H1 (cell line): Measurements from ENCODE around the gene ZNF629. TPM values are rescaled to one million over a fixed set of nuclear protein-coding genes. Genes with fewer than 3 reads are reported as not detected.

Source experiments
- CTCF ChIA-PET: fragments of 300-600 bp; sonication (Branson Sonifier 250); formaldehyde crosslinking; loops from one replicate; lab custom pipeline; 2021; ENCODE audit not compliant: partially characterized antibody; lab: Charles Lee
- POLR2A ChIA-PET: fragments of 300-600 bp; sonication (Branson Sonifier 250); formaldehyde crosslinking; loops from one replicate; lab custom pipeline; 2021; ENCODE audit warnings: inconsistent platforms; ENCODE audit not compliant: partially characterized antibody; lab: Charles Lee
- DNase-seq, 2 experiments: peaks; one replicate each; pipeline versions ENCODE4 v3.0.0 to v3.0.0-alpha.2; 2010 to 2022; ENCODE audit warnings: low spot score in 2 of 2, low read depth in 1 of 2, mixed read lengths in 1 of 2
- FAIRE-seq: peaks from 2 replicates; lab custom pipeline; 2011; peaks lifted over from hg19 to GRCh38; lab: Jason Lieb, UNC
- H2AFZ ChIP-seq: 2 replicates; pipeline ENCODE4 v1.8.1; 2012; ENCODE audit warnings: low read length, inconsistent platforms
- H2AK5ac ChIP-seq: 2 replicates; pipeline ENCODE4 v1.6.1; 2013; ENCODE audit warnings: low read depth, low read length
- H2BK120ac ChIP-seq: replicated peaks from 2 replicates; pipeline ENCODE3; 2013; ENCODE audit warnings: low read depth, low read length, inconsistent platforms
- H2BK12ac ChIP-seq: 2 replicates; pipeline ENCODE4 v1.6.1; 2013; ENCODE audit warnings: low read depth, low read length
- H2BK15ac ChIP-seq: 2 replicates; pipeline ENCODE4 v1.6.1; 2013; ENCODE audit warnings: low read length
- H2BK20ac ChIP-seq: 2 replicates; pipeline ENCODE4 v1.6.1; 2013; ENCODE audit warnings: low read length
- H2BK5ac ChIP-seq: 2 replicates; pipeline ENCODE4 v1.6.1; 2013; ENCODE audit warnings: low read depth, low read length
- H3K14ac ChIP-seq: 2 replicates; pipeline ENCODE4 v1.6.1; 2013; ENCODE audit warnings: inconsistent platforms; ENCODE audit not compliant: insufficient read length
- H3K18ac ChIP-seq: 2 replicates; pipeline ENCODE4 v1.6.1; 2013; ENCODE audit warnings: low read length; ENCODE audit errors: extremely low read depth
- H3K23ac ChIP-seq: 2 replicates; pipeline ENCODE4 v1.6.1; 2013; ENCODE audit warnings: inconsistent platforms; ENCODE audit not compliant: insufficient read length
- H3K23me2 ChIP-seq: 2 replicates; pipeline ENCODE4 v1.6.1; 2013; ENCODE audit warnings: low read depth, low read length
- H3K27ac ChIP-seq: 2 replicates; pipeline ENCODE4 v1.6.1; 2011; ENCODE audit warnings: low read depth, low read length, inconsistent platforms
- H3K27me3 ChIP-seq, 4 experiments: replicated peaks in 1 of 4; 1 replicate in 1 of 4; 2 replicates in 3 of 4; pipeline versions ENCODE4 v1.6.1 to v1.8.1; 2011 to 2013; ENCODE audit warnings: low read length in 3 of 4, mild to moderate bottlenecking in 3 of 4, inconsistent platforms in 2 of 4, mixed read lengths in 2 of 4, moderate library complexity in 1 of 4; ENCODE audit not compliant: control insufficient read depth in 3 of 4, insufficient read depth in 3 of 4; ENCODE audit errors: extremely low read depth in 1 of 4
- H3K36me3 ChIP-seq, 4 experiments: 2 replicates each; pipeline versions ENCODE4 v1.6.1 to v1.8.1; 2011 to 2013; ENCODE audit warnings: mild to moderate bottlenecking in 4 of 4, low read length in 3 of 4, moderate library complexity in 2 of 4, control low read depth in 1 of 4, inconsistent platforms in 1 of 4; ENCODE audit not compliant: insufficient read depth in 4 of 4, control insufficient read depth in 2 of 4
- H3K4ac ChIP-seq: replicated peaks from 2 replicates; pipeline ENCODE3; 2013; ENCODE audit warnings: low read length, low read depth, mixed read lengths, inconsistent platforms; ENCODE audit not compliant: insufficient read length
- H3K4me1 ChIP-seq, 4 experiments: replicated peaks in 1 of 4; 1 replicate in 1 of 4; 2 replicates in 3 of 4; pipeline versions ENCODE4 v1.6.1 to v1.8.1; 2011 to 2013; ENCODE audit warnings: low read length in 3 of 4, inconsistent platforms in 2 of 4, mixed read lengths in 1 of 4; ENCODE audit not compliant: insufficient read depth in 4 of 4, control insufficient read depth in 3 of 4
- H3K4me2 ChIP-seq, 2 experiments: 2 replicates each; pipeline versions ENCODE4 v1.6.1 to v1.8.1; 2011 to 2013; ENCODE audit warnings: low read depth in 2 of 2, low read length in 2 of 2, control low read depth in 1 of 2, inconsistent platforms in 1 of 2, mild to moderate bottlenecking in 1 of 2; ENCODE audit not compliant: insufficient read depth in 1 of 2
- H3K4me3 ChIP-seq, 4 experiments: fragments of 200-600, 300-600 bp in 1 of 4; sonication (generic), shearing (Covaris generic), sonication (Bioruptor Twin) in 1 of 4; 2 replicates each; pipeline versions ENCODE4 v1.5.1 to v1.8.1; 2011 to 2016; ENCODE audit warnings: low read length in 4 of 4, low read depth in 3 of 4, control low read depth in 2 of 4, inconsistent platforms in 2 of 4, mild to moderate bottlenecking in 2 of 4, mixed read lengths in 1 of 4, moderate library complexity in 1 of 4; ENCODE audit not compliant: insufficient read depth in 2 of 4; ENCODE audit errors: extremely low read depth in 1 of 4
- H3K56ac ChIP-seq: replicated peaks from 2 replicates; pipeline ENCODE3; 2013; ENCODE audit warnings: low read depth, mild to moderate bottlenecking, mixed read lengths, low read length, inconsistent platforms; ENCODE audit not compliant: insufficient read length
- H3K79me1 ChIP-seq: 2 replicates; pipeline ENCODE4 v1.6.1; 2013; ENCODE audit warnings: low read depth, low read length, control low read depth
- H3K79me2 ChIP-seq, 2 experiments: 2 replicates each; pipeline versions ENCODE4 v1.6.1 to v1.8.1; 2012 to 2013; ENCODE audit warnings: low read length in 2 of 2, mild to moderate bottlenecking in 2 of 2, inconsistent platforms in 1 of 2; ENCODE audit not compliant: insufficient read depth in 2 of 2, control insufficient read depth in 1 of 2
- H3K9ac ChIP-seq, 4 experiments: replicated peaks in 1 of 4; 1 replicate in 1 of 4; 2 replicates in 3 of 4; pipeline versions ENCODE4 v1.6.1 to v1.8.1; 2011 to 2013; ENCODE audit warnings: low read depth in 3 of 4, low read length in 3 of 4, control low read depth in 2 of 4, mild to moderate bottlenecking in 2 of 4, moderate library complexity in 2 of 4, inconsistent platforms in 1 of 4; ENCODE audit errors: extremely low read depth in 1 of 4
- H3K9me3 ChIP-seq, 2 experiments: 2 replicates each; pipeline versions ENCODE4 v1.6.1 to v1.8.1; 2012 to 2013; ENCODE audit warnings: mild to moderate bottlenecking in 2 of 2, moderate library complexity in 2 of 2, control low read depth in 1 of 2, inconsistent platforms in 1 of 2, low read depth in 1 of 2, low read length in 1 of 2, mixed read lengths in 1 of 2; ENCODE audit not compliant: insufficient read depth in 2 of 2
- H4K20me1 ChIP-seq, 2 experiments: replicated peaks in 1 of 2; 2 replicates each; pipeline versions ENCODE3 to v1.8.1; 2011 to 2013; ENCODE audit warnings: inconsistent platforms in 2 of 2, low read length in 2 of 2, mild to moderate bottlenecking in 1 of 2; ENCODE audit not compliant: insufficient read depth in 2 of 2, control insufficient read depth in 1 of 2
- H4K5ac ChIP-seq: 2 replicates; pipeline ENCODE4 v1.6.1; 2013; ENCODE audit warnings: low read length, low read depth, mixed read lengths, inconsistent platforms; ENCODE audit not compliant: insufficient read length
- H4K8ac ChIP-seq: 2 replicates; pipeline ENCODE4 v1.8.0; 2013; ENCODE audit warnings: mild to moderate bottlenecking, moderate library complexity, low read length, inconsistent platforms; ENCODE audit not compliant: insufficient read depth; ENCODE audit errors: extremely low read depth
- H4K91ac ChIP-seq: replicated peaks from 2 replicates; pipeline ENCODE3; 2013; ENCODE audit warnings: low read length, mixed read lengths, inconsistent platforms; ENCODE audit not compliant: insufficient read length
- TEAD4 ChIP-seq: IDR thresholded peaks from 2 replicates; pipeline ENCODE4 v1.6.1; 2012; ENCODE audit warnings: low read depth, low read length, inconsistent platforms, mixed read lengths
- WGBS, 2 experiments: shearing (Covaris generic) in 1 of 2; methylation state at CpG; one replicate each; pipeline versions ENCODE4 v1.1.6 to v1.1.7; 2013 to 2015; ENCODE audit warnings: low lambda C conversion rate in 2 of 2, mixed read lengths in 2 of 2, inconsistent platforms in 1 of 2, low coverage in 1 of 2, missing lambda C conversion rate in 1 of 2; ENCODE audit not compliant: insufficient replicate concordance in 2 of 2, insufficient coverage in 1 of 2, insufficient read length in 1 of 2; ENCODE audit errors: extremely low coverage in 1 of 2, missing lambda C conversion rate in 1 of 2; 5-methylcytosine and 5-hydroxymethylcytosine counted together
- polyA plus RNA-seq, 7 experiments: library from polyadenylated mRNA; depleted of rRNA in 3 of 7; stranded (reverse) in 5 of 7; unstranded in 2 of 7; fragments of >200 nt in 5 of 7; fragments of 200-250 nt in 2 of 7; gene quantifications; 1 replicate in 5 of 7; 2 replicates in 1 of 7; 4 replicates in 1 of 7; pipeline versions ENCODE4 v1.2.1 to v1.2.3, GENCODE V29; 2011 to 2013; ENCODE audit warnings: missing spikeins in 2 of 7, mixed read lengths in 2 of 7
- total RNA-seq: library from RNA; stranded (reverse); fragmentation: NEBNext Ultra II Directional; extraction: Animal tissue kit (Norgen Biotek cat#: 25700); gene quantifications from 2 replicates; pipeline ENCODE4 v1.2.1, GENCODE V29; 2021

The ZNF629 gene
- total and polyA plus RNA-seq, 2 of the 8 experiments (the other 6 are each of a cell fraction or from before 2014, with no cell fraction given), result 11.0 to 19.5 TPM

DNA sequence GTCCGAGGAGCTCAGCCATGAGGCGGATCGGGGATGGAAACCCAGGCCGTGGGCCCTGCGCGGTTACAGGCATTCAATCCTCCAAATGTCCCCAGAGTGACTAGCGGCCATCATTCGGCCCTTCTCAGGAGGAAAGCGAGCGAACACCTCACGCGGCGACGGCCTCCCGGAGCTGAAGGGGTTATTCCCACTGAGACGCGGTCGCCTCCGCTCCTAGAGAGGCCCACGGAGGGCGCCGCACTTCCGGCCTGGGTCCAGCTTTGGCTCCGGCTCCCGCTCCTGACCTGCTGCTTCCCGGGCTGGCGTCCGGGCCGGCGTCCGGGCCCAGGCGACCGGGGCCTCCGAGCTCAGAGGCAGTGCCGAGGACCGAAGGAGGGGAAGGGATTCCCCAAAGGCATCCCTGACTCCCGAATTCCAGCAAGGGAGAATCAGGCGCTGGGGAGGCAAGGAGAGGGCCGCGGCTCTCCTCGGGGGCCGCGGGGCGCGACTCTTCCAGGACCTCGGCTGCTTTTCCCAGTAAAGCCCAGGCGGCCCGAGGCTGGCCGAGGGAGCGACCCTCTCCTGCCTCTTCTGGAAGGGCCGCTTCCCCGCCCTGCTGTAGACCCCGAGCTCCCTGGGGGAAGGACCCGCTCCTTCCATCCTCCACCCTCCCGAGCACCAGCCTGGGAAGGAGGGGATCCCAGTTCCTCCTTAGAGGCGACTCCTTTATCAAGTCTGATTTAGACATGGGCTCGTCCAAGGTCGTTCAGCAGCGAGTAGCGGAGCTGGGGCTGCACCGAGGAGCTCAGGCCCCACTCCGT, 18.6 kb upstream of the ZNF629 start:
- Histone ChIP-seq H3K79me2 (no peaks in the 10 kb centered on the region), H2AK5ac (no peak overlapping the region), H3K27me3 (peaks cover 0 to 18% (median 11%) of the 10 kb centered on the region in 4 experiments; a peak in 6 of 7 replicates), H3K23ac (no peak overlapping the region), H2BK12ac (0 out of 2 replicates have a peak overlapping the region, but pooled peaks have one; percentile 2), H2BK20ac (no peak overlapping the region), H3K9me3 (no peaks in the 10 kb centered on the region), H3K9ac (peak overlapping the region; percentile 45 to 64 (median 54); a peak in 6 of 7 replicates), H2BK120ac (no peak overlapping the region), H4K20me1 (no peaks in the 10 kb centered on the region), H2BK15ac (no peak overlapping the region; the same call in 1 of the 2 replicates), H3K4me2 (peak overlapping the region; percentile 88 to 93), H4K8ac (peak overlapping the region; percentile 82), H4K5ac (peak overlapping the region; percentile 41), H2AFZ (peak overlapping the region; percentile 80), H4K91ac (peak overlapping the region; percentile 12), H3K56ac (peak overlapping the region; percentile 9), H3K18ac (peak overlapping the region; percentile 38; the same call in 1 of the 2 replicates), H3K36me3 (no peaks in the 10 kb centered on the region), H3K27ac (no peak overlapping the region), H3K4me3 (peak overlapping the region; percentile 60 to 78 (median 68)), H3K14ac (no peak overlapping the region), H3K4me1 (peaks cover 0 to 6% (median 4%) of the 10 kb centered on the region in 4 experiments; a peak in 4 of 7 replicates), H3K4ac (no peak overlapping the region), H3K79me1 (no peaks in the 10 kb centered on the region), H3K23me2 (peaks cover 10% of the 10 kb centered on the region; the same call in 1 of the 2 replicates), H2BK5ac (no peak overlapping the region)
- CTCF ChIA-PET, result interaction anchor here (0.8 to 4.5 kb wide), 12 partner anchors 8 to 376 kb away, joined by 3 to 21 read pairs (median 6); partner anchors contain the start of genes DCTPP1 and ZNF629
- POLR2A ChIA-PET, result interaction anchor here (0.7 to 4.0 kb wide), 21 partner anchors 9 to 279 kb away, joined by 3 to 40 read pairs (median 5); partner anchors contain the start of genes FBXL19, PHKG2, ZNF629 and ZNF646
- FAIRE-seq (no peak), DNase-seq (peak in 1 of 2 experiments; percentile 84)
- WGBS, 2 experiments, result 4% methylated on average over 62 of the region's 62 CpGs; no CpG with 5 or more reads in 1 of the 2 experiments
- TF ChIP-seq TEAD4, result 0 out of 2 replicates have a peak, but pooled peaks have one; percentile 2
